ENCODE measurements around the gene HINFP. TPM values are rescaled to one million over a fixed set of nuclear protein-coding genes. Genes with fewer than 3 reads are reported as not detected.

HINFP gene
- total and polyA plus RNA-seq, 4 donors: 6.4 to 14.3 (median 8.3) TPM

DNA sequence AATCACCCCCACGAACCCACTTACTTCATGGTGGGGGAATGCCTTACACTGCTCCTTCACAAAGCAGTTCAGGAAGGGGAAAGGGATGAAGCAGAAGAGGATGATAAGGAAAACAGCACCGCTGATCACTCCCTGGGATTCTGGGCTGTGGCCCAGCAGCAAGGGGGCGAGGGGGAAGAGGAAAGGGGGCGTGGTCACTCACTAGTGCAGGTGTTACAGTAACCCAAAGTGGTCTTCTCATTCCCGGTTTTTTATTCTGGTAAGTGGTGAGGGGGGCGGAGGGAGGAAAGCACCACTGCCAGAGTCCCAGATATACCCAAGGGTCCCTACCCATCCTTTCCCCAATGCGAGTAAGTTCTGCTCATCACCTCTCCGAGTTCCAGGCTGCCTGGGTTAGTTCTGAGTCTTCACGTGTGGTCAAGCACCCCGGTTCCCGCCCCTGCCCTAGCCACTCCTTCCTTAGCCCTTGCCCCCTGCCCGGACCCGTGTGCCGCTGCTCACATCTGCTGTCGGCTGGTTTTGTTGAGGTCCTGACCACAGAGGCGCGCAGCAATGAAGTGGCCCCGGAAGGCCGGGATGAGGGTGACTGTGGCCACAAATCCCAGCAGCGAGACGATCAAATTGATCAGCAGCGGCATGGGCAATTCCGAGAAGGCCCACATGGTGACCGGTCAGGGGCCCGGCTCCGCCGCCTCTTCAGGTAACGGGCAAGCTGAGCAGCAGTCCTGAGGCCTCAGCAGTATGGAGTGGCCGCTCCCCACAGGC lies 20.2 kb upstream of the HINFP start:
- Histone ChIP-seq H3K27me3 (ENCODE audit: control insufficient read depth in 4 of 4, insufficient read depth in 4 of 4, low read length in 3 of 4) (no peaks in the 10 kb centered on the region), H3K27ac (ENCODE audit: low read depth in 1 of 2, low read length in 2 of 2) (peak overlapping the region; percentile 89 to 90), H3K36me3 (ENCODE audit: control insufficient read depth in 4 of 4, insufficient read depth in 3 of 4, low read depth in 1 of 4, low read length in 3 of 4) (peaks cover 4 to 18% (median 12%) of the 10 kb centered on the region in 4 donors), H3K9ac (ENCODE audit: low read depth in 1 of 2, low read length in 2 of 2) (peak overlapping the region; percentile 82 to 84), H3K9me3 (ENCODE audit: control insufficient read depth in 4 of 4, low read length in 3 of 4) (no peaks in the 10 kb centered on the region), H3K4me1 (ENCODE audit: control insufficient read depth in 4 of 4, insufficient read depth in 4 of 4, low read length in 3 of 4) (peaks cover 0 to 27% (median 21%) of the 10 kb centered on the region in 4 donors), H3K4me3 (ENCODE audit: low read depth in 1 of 3, low read length in 3 of 3) (peak overlapping the region; percentile 81 to 98 (median 94))
- TF ChIP-seq, protein P1, sequence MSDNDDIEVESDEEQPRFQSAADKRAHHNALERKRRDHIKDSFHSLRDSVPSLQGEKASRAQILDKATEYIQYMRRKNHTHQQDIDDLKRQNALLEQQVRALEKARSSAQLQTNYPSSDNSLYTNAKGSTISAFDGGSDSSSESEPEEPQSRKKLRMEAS (IDR thresholded peaks at IDR 0.05): no peak
- TF ChIP-seq, protein P2, sequence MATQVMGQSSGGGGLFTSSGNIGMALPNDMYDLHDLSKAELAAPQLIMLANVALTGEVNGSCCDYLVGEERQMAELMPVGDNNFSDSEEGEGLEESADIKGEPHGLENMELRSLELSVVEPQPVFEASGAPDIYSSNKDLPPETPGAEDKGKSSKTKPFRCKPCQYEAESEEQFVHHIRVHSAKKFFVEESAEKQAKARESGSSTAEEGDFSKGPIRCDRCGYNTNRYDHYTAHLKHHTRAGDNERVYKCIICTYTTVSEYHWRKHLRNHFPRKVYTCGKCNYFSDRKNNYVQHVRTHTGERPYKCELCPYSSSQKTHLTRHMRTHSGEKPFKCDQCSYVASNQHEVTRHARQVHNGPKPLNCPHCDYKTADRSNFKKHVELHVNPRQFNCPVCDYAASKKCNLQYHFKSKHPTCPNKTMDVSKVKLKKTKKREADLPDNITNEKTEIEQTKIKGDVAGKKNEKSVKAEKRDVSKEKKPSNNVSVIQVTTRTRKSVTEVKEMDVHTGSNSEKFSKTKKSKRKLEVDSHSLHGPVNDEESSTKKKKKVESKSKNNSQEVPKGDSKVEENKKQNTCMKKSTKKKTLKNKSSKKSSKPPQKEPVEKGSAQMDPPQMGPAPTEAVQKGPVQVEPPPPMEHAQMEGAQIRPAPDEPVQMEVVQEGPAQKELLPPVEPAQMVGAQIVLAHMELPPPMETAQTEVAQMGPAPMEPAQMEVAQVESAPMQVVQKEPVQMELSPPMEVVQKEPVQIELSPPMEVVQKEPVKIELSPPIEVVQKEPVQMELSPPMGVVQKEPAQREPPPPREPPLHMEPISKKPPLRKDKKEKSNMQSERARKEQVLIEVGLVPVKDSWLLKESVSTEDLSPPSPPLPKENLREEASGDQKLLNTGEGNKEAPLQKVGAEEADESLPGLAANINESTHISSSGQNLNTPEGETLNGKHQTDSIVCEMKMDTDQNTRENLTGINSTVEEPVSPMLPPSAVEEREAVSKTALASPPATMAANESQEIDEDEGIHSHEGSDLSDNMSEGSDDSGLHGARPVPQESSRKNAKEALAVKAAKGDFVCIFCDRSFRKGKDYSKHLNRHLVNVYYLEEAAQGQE (IDR thresholded peaks at IDR 0.05): no peak
- TF ChIP-seq HNF4G (IDR thresholded peaks at IDR 0.05) (no peak), RAD21 (IDR thresholded peaks at IDR 0.05) (no peak), GABPA (IDR thresholded peaks at IDR 0.05 in 1 of 2, conservative IDR thresholded peaks at IDR 0.05 in 1 of 2) (no peak), TAF1 (conservative IDR thresholded peaks at IDR 0.05) (no peak), YY1 (IDR thresholded peaks at IDR 0.05) (no peak), SP1 (IDR thresholded peaks at IDR 0.05) (no peak), FOXA1 (IDR thresholded peaks at IDR 0.05) (no peak), RXRA (IDR thresholded peaks at IDR 0.05) (no peak), NR2F2 (IDR thresholded peaks at IDR 0.05) (no peak)
- TF ChIP-seq, protein P3, sequence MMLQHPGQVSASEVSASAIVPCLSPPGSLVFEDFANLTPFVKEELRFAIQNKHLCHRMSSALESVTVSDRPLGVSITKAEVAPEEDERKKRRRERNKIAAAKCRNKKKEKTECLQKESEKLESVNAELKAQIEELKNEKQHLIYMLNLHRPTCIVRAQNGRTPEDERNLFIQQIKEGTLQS (IDR thresholded peaks at IDR 0.05): no peak
- TF ChIP-seq, protein P4, sequence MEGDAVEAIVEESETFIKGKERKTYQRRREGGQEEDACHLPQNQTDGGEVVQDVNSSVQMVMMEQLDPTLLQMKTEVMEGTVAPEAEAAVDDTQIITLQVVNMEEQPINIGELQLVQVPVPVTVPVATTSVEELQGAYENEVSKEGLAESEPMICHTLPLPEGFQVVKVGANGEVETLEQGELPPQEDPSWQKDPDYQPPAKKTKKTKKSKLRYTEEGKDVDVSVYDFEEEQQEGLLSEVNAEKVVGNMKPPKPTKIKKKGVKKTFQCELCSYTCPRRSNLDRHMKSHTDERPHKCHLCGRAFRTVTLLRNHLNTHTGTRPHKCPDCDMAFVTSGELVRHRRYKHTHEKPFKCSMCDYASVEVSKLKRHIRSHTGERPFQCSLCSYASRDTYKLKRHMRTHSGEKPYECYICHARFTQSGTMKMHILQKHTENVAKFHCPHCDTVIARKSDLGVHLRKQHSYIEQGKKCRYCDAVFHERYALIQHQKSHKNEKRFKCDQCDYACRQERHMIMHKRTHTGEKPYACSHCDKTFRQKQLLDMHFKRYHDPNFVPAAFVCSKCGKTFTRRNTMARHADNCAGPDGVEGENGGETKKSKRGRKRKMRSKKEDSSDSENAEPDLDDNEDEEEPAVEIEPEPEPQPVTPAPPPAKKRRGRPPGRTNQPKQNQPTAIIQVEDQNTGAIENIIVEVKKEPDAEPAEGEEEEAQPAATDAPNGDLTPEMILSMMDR (IDR thresholded peaks at IDR 0.05; ENCODE audit: low read depth, low read length, missing input control): no peak
- TF ChIP-seq, protein P5, sequence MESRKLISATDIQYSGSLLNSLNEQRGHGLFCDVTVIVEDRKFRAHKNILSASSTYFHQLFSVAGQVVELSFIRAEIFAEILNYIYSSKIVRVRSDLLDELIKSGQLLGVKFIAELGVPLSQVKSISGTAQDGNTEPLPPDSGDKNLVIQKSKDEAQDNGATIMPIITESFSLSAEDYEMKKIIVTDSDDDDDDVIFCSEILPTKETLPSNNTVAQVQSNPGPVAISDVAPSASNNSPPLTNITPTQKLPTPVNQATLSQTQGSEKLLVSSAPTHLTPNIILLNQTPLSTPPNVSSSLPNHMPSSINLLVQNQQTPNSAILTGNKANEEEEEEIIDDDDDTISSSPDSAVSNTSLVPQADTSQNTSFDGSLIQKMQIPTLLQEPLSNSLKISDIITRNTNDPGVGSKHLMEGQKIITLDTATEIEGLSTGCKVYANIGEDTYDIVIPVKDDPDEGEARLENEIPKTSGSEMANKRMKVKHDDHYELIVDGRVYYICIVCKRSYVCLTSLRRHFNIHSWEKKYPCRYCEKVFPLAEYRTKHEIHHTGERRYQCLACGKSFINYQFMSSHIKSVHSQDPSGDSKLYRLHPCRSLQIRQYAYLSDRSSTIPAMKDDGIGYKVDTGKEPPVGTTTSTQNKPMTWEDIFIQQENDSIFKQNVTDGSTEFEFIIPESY (IDR thresholded peaks at IDR 0.05): no peak
- DNase-seq (ENCODE audit: low spot score): no peak
- 1% methylated on average over 29 of the region's 29 CpGs for WGBS
